ENCODE data around the gene TMEM247.

DNA sequence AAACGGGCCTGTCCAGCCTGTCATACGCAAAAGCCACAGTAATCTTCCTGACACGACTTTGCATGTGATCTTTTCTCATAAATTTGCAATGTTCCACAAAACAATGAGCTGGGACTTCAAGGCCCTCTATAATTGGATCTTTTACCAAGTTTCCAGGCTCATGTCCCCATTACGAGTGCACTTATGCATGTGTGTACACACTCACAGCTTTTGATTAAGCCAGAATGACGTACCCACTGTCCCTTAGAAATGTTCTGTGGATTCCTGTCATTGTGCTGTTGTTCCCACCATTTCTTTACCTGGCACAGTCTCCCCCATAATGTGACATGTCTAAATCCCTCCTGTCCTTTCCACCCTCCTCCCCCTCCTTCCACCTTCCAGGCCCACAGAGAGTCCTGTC lies 19.7 kb upstream of the TMEM247 start:
- TF ChIP-seq, protein P1, sequence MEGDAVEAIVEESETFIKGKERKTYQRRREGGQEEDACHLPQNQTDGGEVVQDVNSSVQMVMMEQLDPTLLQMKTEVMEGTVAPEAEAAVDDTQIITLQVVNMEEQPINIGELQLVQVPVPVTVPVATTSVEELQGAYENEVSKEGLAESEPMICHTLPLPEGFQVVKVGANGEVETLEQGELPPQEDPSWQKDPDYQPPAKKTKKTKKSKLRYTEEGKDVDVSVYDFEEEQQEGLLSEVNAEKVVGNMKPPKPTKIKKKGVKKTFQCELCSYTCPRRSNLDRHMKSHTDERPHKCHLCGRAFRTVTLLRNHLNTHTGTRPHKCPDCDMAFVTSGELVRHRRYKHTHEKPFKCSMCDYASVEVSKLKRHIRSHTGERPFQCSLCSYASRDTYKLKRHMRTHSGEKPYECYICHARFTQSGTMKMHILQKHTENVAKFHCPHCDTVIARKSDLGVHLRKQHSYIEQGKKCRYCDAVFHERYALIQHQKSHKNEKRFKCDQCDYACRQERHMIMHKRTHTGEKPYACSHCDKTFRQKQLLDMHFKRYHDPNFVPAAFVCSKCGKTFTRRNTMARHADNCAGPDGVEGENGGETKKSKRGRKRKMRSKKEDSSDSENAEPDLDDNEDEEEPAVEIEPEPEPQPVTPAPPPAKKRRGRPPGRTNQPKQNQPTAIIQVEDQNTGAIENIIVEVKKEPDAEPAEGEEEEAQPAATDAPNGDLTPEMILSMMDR (IDR thresholded peaks at IDR 0.05; ENCODE audit: borderline replicate concordance, extremely low read depth, low read length, poor library complexity, severe bottlenecking), result no peak
- TF ChIP-seq EZH2 (IDR thresholded peaks at IDR 0.05; ENCODE audit: borderline replicate concordance, low read depth, low read length, severe bottlenecking), result no peak
